Measurements from ENCODE around the gene SMIM1.

- TF ChIP-seq EZH2 (IDR thresholded peaks at IDR 0.05; ENCODE audit: low read length, missing control alignments) (no peak), CTCF (conservative IDR thresholded peaks at IDR 0.05 in 1 of 2, IDR thresholded peaks at IDR 0.05 in 1 of 2; ENCODE audit: low read depth in 1 of 2, low read length in 2 of 2) (no peak)
Measured at GRCh38 chr1:3811595-3811911, 39.0 kb downstream of the SMIM1 start.

Data from fibroblast of lung (primary cell).